Spinal cord (tissue), 10 donors: Measurements from ENCODE around the gene SOX8. TPM values are rescaled to one million over a fixed set of nuclear protein-coding genes. Genes with fewer than 3 reads are reported as not detected.

Experiments used
- DNase-seq, 6 donors: peaks; one replicate each; pipeline versions ENCODE4 v3.0.0 to v3.0.0-alpha.2; 2013 to 2015; ENCODE audit warnings: low spot score in 6 of 6, low read depth in 4 of 6
- H3K27ac ChIP-seq: one replicate; pipeline ENCODE4 v1.5.1; 2013; ENCODE audit warnings: low read depth, low read length, control low read depth
- H3K27me3 ChIP-seq: one replicate; pipeline ENCODE4 v1.6.1; 2013; ENCODE audit warnings: low read length; ENCODE audit not compliant: control insufficient read depth, insufficient read depth
- H3K36me3 ChIP-seq: one replicate; pipeline ENCODE4 v1.6.1; 2013; ENCODE audit warnings: low read length; ENCODE audit not compliant: control insufficient read depth, insufficient read depth
- H3K4me1 ChIP-seq: one replicate; pipeline ENCODE4 v1.6.1; 2013; ENCODE audit warnings: low read length; ENCODE audit not compliant: control insufficient read depth, insufficient read depth
- H3K4me3 ChIP-seq: one replicate; pipeline ENCODE4 v1.5.1; 2013; ENCODE audit warnings: low read depth, low read length, control low read depth
- H3K9me3 ChIP-seq: one replicate; pipeline ENCODE4 v1.6.1; 2013; ENCODE audit warnings: low read length; ENCODE audit not compliant: control insufficient read depth, insufficient read depth
- WGBS: methylation state at CpG from one replicate; pipeline ENCODE4 v1.1.5; 2013; ENCODE audit warnings: missing lambda C conversion rate; ENCODE audit not compliant: insufficient coverage; 5-methylcytosine and 5-hydroxymethylcytosine counted together
- polyA plus RNA-seq, 2 donors: library from polyadenylated mRNA; unstranded; fragments of 120-200 nt; gene quantifications; one replicate each; pipeline ENCODE4 v1.2.1, GENCODE V29; 2013; ENCODE audit not compliant: insufficient read length in 2 of 2
- total RNA-seq, 2 donors: library from RNA; depleted of rRNA in 1 of 2; stranded (reverse); fragments of 120-200 nt in 1 of 2; fragments of >200 nt in 1 of 2; gene quantifications; one replicate each; pipeline versions ENCODE4 v1.2.3 to v1.2.4, GENCODE V29; 2013 to 2014
- donor health status: healthy.

The SOX8 gene
- total and polyA plus RNA-seq, 4 donors: 61.3 to 200 (median 115) TPM

GRCh38 chr16:1034230-1035065, 52.9 kb downstream of the SOX8 start:
- peak in 2 of 6 donors; percentile 43 to 58 for DNase-seq
- Histone ChIP-seq H3K27ac (no peak overlapping the region), H3K36me3 (no peaks in the 10 kb centered on the region), H3K4me3 (no peak overlapping the region), H3K27me3 (no peaks in the 10 kb centered on the region), H3K4me1 (peaks cover 68% of the 10 kb centered on the region), H3K9me3 (no peaks in the 10 kb centered on the region)
- 78% methylated on average over 4 of the region's 6 CpGs for WGBS

GRCh38 chr16:1035066-1035415, 53.5 kb downstream of the SOX8 start:
- H3K27me3 ChIP-seq: no peaks in the 10 kb centered on the region
- H3K4me1 ChIP-seq: peaks cover 63% of the 10 kb centered on the region
- no peak overlapping the region for H3K4me3 ChIP-seq
- no peaks in the 10 kb centered on the region for H3K36me3 ChIP-seq
- WGBS: 62% methylated on average over 5 of the region's 7 CpGs
- DNase-seq: no peak
- H3K27ac ChIP-seq: no peak overlapping the region
- H3K9me3 ChIP-seq: no peaks in the 10 kb centered on the region

GRCh38 chr16:1036166-1036565, 54.6 kb downstream of the SOX8 start:
- H3K36me3 ChIP-seq: no peaks in the 10 kb centered on the region
- peaks cover 52% of the 10 kb centered on the region for H3K4me1 ChIP-seq
- 42% methylated on average over 10 of the region's 15 CpGs for WGBS
- no peaks in the 10 kb centered on the region for H3K9me3 ChIP-seq
- DNase-seq: no peak
- no peaks in the 10 kb centered on the region for H3K27me3 ChIP-seq
- H3K4me3 ChIP-seq: no peak overlapping the region
- no peak overlapping the region for H3K27ac ChIP-seq

Other genes starting within 250 kb of the SOX8 start
- gene CIAO3, start 240.8 kb upstream of the SOX8 start, total RNA-seq: 10 to 100 TPM; 29.9 to 47.9 TPM
- 10 to 100 TPM; 35.1 to 41.5 TPM for gene CIAO3, start 240.8 kb upstream of the SOX8 start, polyA plus RNA-seq
- gene MSLN, start 221.0 kb upstream of the SOX8 start, total RNA-seq: under 1 TPM; 0.40 to 0.83 TPM
- gene MSLN, start 221.0 kb upstream of the SOX8 start, polyA plus RNA-seq: under 1 TPM; 0.24 to 0.57 TPM
- gene RPUSD1, start 193.4 kb upstream of the SOX8 start, total RNA-seq: 10 to 100 TPM in 1 of 2 donors, 1 to 10 TPM in 1; 9.3 to 14.2 TPM
- 10 to 100 TPM; 23.0 to 23.9 TPM for gene RPUSD1, start 193.4 kb upstream of the SOX8 start, polyA plus RNA-seq
- gene CHTF18, start 193.2 kb upstream of the SOX8 start, total RNA-seq: 10 to 100 TPM in 1 of 2 donors, 1 to 10 TPM in 1; 6.1 to 20.1 TPM
- 10 to 100 TPM; 26.6 to 37.1 TPM for gene CHTF18, start 193.2 kb upstream of the SOX8 start, polyA plus RNA-seq
- under 1 TPM in 1 of 2 donors, not detected in 1; 0.30 TPM for gene GNG13, start 181.0 kb upstream of the SOX8 start, total RNA-seq
- 1 to 10 TPM; 1.0 to 1.4 TPM for gene GNG13, start 181.0 kb upstream of the SOX8 start, polyA plus RNA-seq
- 10 to 100 TPM; 15.1 to 18.1 TPM for gene LMF1, start 10.8 kb upstream of the SOX8 start, total RNA-seq
- 10 to 100 TPM; 28.0 to 37.5 TPM for gene LMF1, start 10.8 kb upstream of the SOX8 start, polyA plus RNA-seq
- gene SSTR5, start 91.0 kb downstream of the SOX8 start, total RNA-seq: under 1 TPM; 0.69 to 0.88 TPM
- gene SSTR5, start 91.0 kb downstream of the SOX8 start, polyA plus RNA-seq: under 1 TPM; 0.38 to 0.96 TPM
- gene C1QTNF8, start 114.5 kb downstream of the SOX8 start, total RNA-seq: under 1 TPM; 0.17 to 0.20 TPM
- under 1 TPM; 0.29 to 0.59 TPM for gene C1QTNF8, start 114.5 kb downstream of the SOX8 start, polyA plus RNA-seq
- gene CACNA1H, start 171.3 kb downstream of the SOX8 start, total RNA-seq: 1 to 10 TPM; 7.8 to 8.1 TPM
- 10 to 100 TPM; 18.0 to 20.1 TPM for gene CACNA1H, start 171.3 kb downstream of the SOX8 start, polyA plus RNA-seq
- not detected for gene TPSG1, start 243.5 kb downstream of the SOX8 start, total RNA-seq
- under 1 TPM; 0.41 to 0.89 TPM for gene TPSG1, start 243.5 kb downstream of the SOX8 start, polyA plus RNA-seq
- under 1 TPM in 1 of 2 donors, not detected in 1; 0.61 TPM for gene TPSB2, start 248.4 kb downstream of the SOX8 start, total RNA-seq
- gene TPSB2, start 248.4 kb downstream of the SOX8 start, polyA plus RNA-seq: 1 to 10 TPM in 1 of 2 donors, not detected in 1; 1.5 TPM